Colonic mucosa (tissue), 4 donors: ENCODE results near the gene LPIN1. TPM values are rescaled to one million over a fixed set of nuclear protein-coding genes. Genes with fewer than 3 reads are reported as not detected.
"Not testable (repeated sequence)": the region's sequence is repeated elsewhere in the genome, so short reads cannot be mapped to it uniquely, and the experiment has no call there.

Experiments used
- DNase-seq: peaks from one replicate; pipeline ENCODE4 v3.0.0-alpha.2; 2020
- H3K27ac ChIP-seq: fragments of 200-600 bp; one replicate; pipeline ENCODE4 v1.8.0; 2021
- H3K27me3 ChIP-seq: fragments of 200-600 bp; one replicate; pipeline ENCODE4 v1.8.0; 2021
- H3K36me3 ChIP-seq: fragments of 200-600 bp; one replicate; pipeline ENCODE4 v1.8.0; 2021
- H3K4me1 ChIP-seq: fragments of 200-600 bp; one replicate; pipeline ENCODE4 v1.8.0; 2021; ENCODE audit warnings: mild to moderate bottlenecking
- H3K4me3 ChIP-seq: fragments of 200-600 bp; one replicate; pipeline ENCODE4 v1.8.0; 2021
- H3K9ac ChIP-seq, 2 donors: one replicate each; pipeline ENCODE4 v1.7.0; 2013; ENCODE audit warnings: control low read depth in 2 of 2, low read depth in 2 of 2, low read length in 2 of 2
- H3K9me3 ChIP-seq: fragments of 200-600 bp; one replicate; pipeline ENCODE4 v1.8.0; 2021
- CTCF ChIP-seq: fragments of 200-600 bp; IDR thresholded peaks from one replicate; pipeline ENCODE4 v1.8.0; 2022; ENCODE audit warnings: antibody characterized with exemption, mild to moderate bottlenecking
- intact Hi-C: fragments of 100-400 bp; cut with DNase I; formaldehyde crosslinking; loops from one replicate; pipeline ENCODE4 v1.14.1; 2022
- total RNA-seq, 2 donors: library from RNA; stranded (reverse); fragmentation: NEBNext Ultra II Directional in 1 of 2; extraction: Animal tissue kit (Norgen Biotek cat#: 25700) in 1 of 2; gene quantifications; one replicate each; pipeline ENCODE4 v1.2.1, GENCODE V29; 2021
- donor health status: healthy.
- donor health status: DM: no; HTN: no; CAD: no.
- donor health status: DM: no; HTN: no; CAD: no.

Gene LPIN1
- total RNA-seq, 2 donors from 2014 or later: 17.3 to 45.7 TPM

- Histone ChIP-seq H3K4me1 (no peaks in the 10 kb centered on the region), H3K27ac (no peak overlapping the region), H3K27me3 (no peaks in the 10 kb centered on the region), H3K36me3 (no peaks in the 10 kb centered on the region), H3K9me3 (no peaks in the 10 kb centered on the region), H3K4me3 (no peak overlapping the region), H3K9ac (no peak overlapping the region)
- intact Hi-C loops: no loop called here
- DNase-seq: no peak
- TF ChIP-seq CTCF: no peak
Observed at GRCh38 chr2:11722292-11723060, 24.0 kb upstream of the LPIN1 start.

GRCh38 chr2:11723061-11723371 lies 23.4 kb upstream of the LPIN1 start:
- Histone ChIP-seq H3K27me3 (no peaks in the 10 kb centered on the region), H3K36me3 (no peaks in the 10 kb centered on the region), H3K4me3 (no peak overlapping the region), H3K9ac (no peak overlapping the region), H3K4me1 (no peaks in the 10 kb centered on the region), H3K27ac (no peak overlapping the region), H3K9me3 (no peaks in the 10 kb centered on the region)
- intact Hi-C loops: no loop called here
- no peak for TF ChIP-seq CTCF
- DNase-seq: no peak

DNA sequence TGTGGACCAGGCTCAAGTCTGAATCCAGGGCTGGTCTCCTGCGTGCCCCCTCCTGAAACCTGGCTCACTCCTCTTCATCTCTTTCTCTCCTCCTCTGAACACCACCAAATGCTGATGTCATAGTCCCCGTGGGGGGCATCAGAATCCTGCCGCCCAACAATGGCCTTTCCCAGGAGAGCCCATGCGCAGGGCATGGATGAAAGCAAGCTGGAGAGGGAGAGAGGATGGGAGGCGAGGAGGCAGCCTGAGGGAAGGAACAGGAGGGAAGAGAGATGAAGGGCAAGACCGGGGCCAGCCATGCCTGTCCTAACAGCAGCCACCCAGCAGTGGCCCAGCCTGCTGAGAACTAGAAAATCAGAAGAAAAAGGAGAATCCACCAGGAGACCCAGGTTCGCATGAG lies 22.3 kb upstream of the LPIN1 start:
- H3K4me3 ChIP-seq: no peak overlapping the region
- intact Hi-C loops: no loop called here
- H3K36me3 ChIP-seq: no peaks in the 10 kb centered on the region
- H3K27ac ChIP-seq: no peak overlapping the region
- no peak overlapping the region for H3K9ac ChIP-seq
- no peak for TF ChIP-seq CTCF
- H3K4me1 ChIP-seq: no peaks in the 10 kb centered on the region
- no peak for DNase-seq
- H3K9me3 ChIP-seq: no peaks in the 10 kb centered on the region
- no peaks in the 10 kb centered on the region for H3K27me3 ChIP-seq

DNA sequence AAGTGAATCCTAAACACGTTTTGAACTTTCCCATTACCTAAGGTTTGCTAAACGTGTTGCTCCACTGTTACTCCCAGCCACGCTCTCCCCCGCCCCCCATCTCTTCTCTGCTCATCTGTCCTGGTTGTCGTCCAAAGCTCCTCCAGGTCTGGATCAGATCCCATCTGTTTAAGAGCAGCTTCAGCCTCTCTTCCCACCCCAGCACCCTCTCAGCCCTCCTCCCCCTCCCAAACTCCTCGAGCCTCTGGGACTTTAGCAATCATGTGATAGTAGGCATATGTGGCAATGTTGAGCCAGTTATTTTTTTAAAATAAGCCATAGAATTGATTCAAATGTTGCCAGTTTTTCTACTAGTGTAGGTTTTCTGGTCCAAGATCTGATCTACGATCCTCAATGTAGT lies 20.0 kb upstream of the LPIN1 start:
- intact Hi-C loops: no loop called here
- H3K4me1 ChIP-seq: no peaks in the 10 kb centered on the region
- no peak overlapping the region for H3K27ac ChIP-seq
- no peaks in the 10 kb centered on the region for H3K9me3 ChIP-seq
- no peaks in the 10 kb centered on the region for H3K27me3 ChIP-seq
- H3K9ac ChIP-seq: no peak overlapping the region
- DNase-seq: no peak
- no peaks in the 10 kb centered on the region for H3K36me3 ChIP-seq
- TF ChIP-seq CTCF: no peak
- no peak overlapping the region for H3K4me3 ChIP-seq

- Histone ChIP-seq H3K4me1 (no peaks in the 10 kb centered on the region), H3K9me3 (no peaks in the 10 kb centered on the region), H3K36me3 (no peaks in the 10 kb centered on the region), H3K27me3 (no peaks in the 10 kb centered on the region), H3K27ac (no peak overlapping the region), H3K4me3 (no peak overlapping the region), H3K9ac (no peak overlapping the region)
- no peak for TF ChIP-seq CTCF
- no peak for DNase-seq
- intact Hi-C loops: no loop called here
Observed at GRCh38 chr2:11729362-11730212, 16.8 kb upstream of the LPIN1 start.

GRCh38 chr2:11731214-11731984 lies 15.0 kb upstream of the LPIN1 start:
- H3K9ac ChIP-seq, H3K27me3 ChIP-seq, H3K9me3 ChIP-seq, H3K4me1 ChIP-seq, DNase-seq, intact Hi-C loops, H3K27ac ChIP-seq, H3K4me3 ChIP-seq, H3K36me3 ChIP-seq: not testable (repeated sequence)
